Spleen (tissue), 11 donors: ENCODE measurements around the gene FOXK2. TPM values are rescaled to one million over a fixed set of nuclear protein-coding genes. Genes with fewer than 3 reads are reported as not detected.

Experiments used
- DNase-seq: peaks from one replicate; pipeline ENCODE4 v3.0.0-alpha.2; 2020
- H3K27ac ChIP-seq, 8 donors: fragments of 200-600 bp; sonication (generic) in 7 of 8; 1 replicate in 4 of 8; 2 replicates in 4 of 8; pipeline versions ENCODE4 v1.5.0 to v1.8.0; 2016 to 2021; ENCODE audit warnings: inconsistent platforms in 4 of 8, mild to moderate bottlenecking in 4 of 8, moderate library complexity in 1 of 8
- H3K27me3 ChIP-seq, 7 donors: fragments of 200-600 bp; sonication (generic) in 6 of 7; replicated peaks in 1 of 7; 1 replicate in 4 of 7; 2 replicates in 3 of 7; pipeline versions ENCODE4 v1.5.0 to v1.8.0; 2016 to 2021; ENCODE audit warnings: inconsistent platforms in 3 of 7, mild to moderate bottlenecking in 1 of 7
- H3K36me3 ChIP-seq, 6 donors: fragments of 200-600 bp; sonication (generic) in 5 of 6; 1 replicate in 4 of 6; 2 replicates in 2 of 6; pipeline versions ENCODE4 v1.5.0 to v1.8.0; 2016 to 2021; ENCODE audit warnings: inconsistent platforms in 2 of 6
- H3K4me1 ChIP-seq, 6 donors: fragments of 200-600 bp; sonication (generic) in 5 of 6; 1 replicate in 3 of 6; 2 replicates in 3 of 6; pipeline versions ENCODE4 v1.5.0 to v1.8.0; 2016 to 2021; ENCODE audit warnings: inconsistent platforms in 3 of 6
- H3K4me3 ChIP-seq, 8 donors: fragments of 200-600 bp; sonication (generic) in 7 of 8; 1 replicate in 4 of 8; 2 replicates in 4 of 8; pipeline versions ENCODE4 v1.5.0 to v1.8.0; 2016 to 2021; ENCODE audit warnings: inconsistent platforms in 4 of 8, mild to moderate bottlenecking in 4 of 8, moderate library complexity in 2 of 8
- H3K9me3 ChIP-seq, 8 donors: fragments of 200-600 bp; sonication (generic) in 7 of 8; 1 replicate in 4 of 8; 2 replicates in 4 of 8; pipeline versions ENCODE4 v1.5.0 to v1.8.0; 2016 to 2021; ENCODE audit warnings: inconsistent platforms in 4 of 8
- CTCF ChIP-seq, 11 experiments: fragments of 200-600 bp in 7 of 11; fragments of 450-650 bp in 4 of 11; sonication (generic) in 4 of 11; IDR thresholded peaks in 8 of 11; conservative IDR thresholded peaks in 3 of 11; 1 replicate in 7 of 11; 2 replicates in 4 of 11; pipeline versions ENCODE4 v1.4.0 to v1.8.0; 2016 to 2021; ENCODE audit warnings: antibody characterized with exemption in 11 of 11, inconsistent platforms in 4 of 11, mild to moderate bottlenecking in 1 of 11
- POLR2A ChIP-seq, 3 donors: fragments of 450-650 bp; IDR thresholded peaks; one replicate each; pipeline ENCODE4 v1.5.1; 2017; ENCODE audit warnings: antibody characterized with exemption in 3 of 3, mild to moderate bottlenecking in 1 of 3
- POLR2AphosphoS5 ChIP-seq, 3 donors: sonication (generic); formaldehyde crosslinking; IDR thresholded peaks; one replicate each; pipeline ENCODE4 v1.5.1; 2017; ENCODE audit warnings: antibody characterized with exemption in 3 of 3
- WGBS, 5 donors: extraction: QIAGEN DNeasy Blood & Tissue Kit in 3 of 5; methylation state at CpG; one replicate each; pipeline versions ENCODE4 v1.1.5 to v1.1.7; 2013 to 2018; 5-methylcytosine and 5-hydroxymethylcytosine counted together
- intact Hi-C: fragments of 100-400 bp; cut with DNase I; formaldehyde crosslinking; loops from one replicate; pipeline ENCODE4 v1.15.0; 2023; ENCODE audit warnings: low total_unique reads
- polyA plus RNA-seq, 3 donors: library from polyadenylated mRNA; stranded (reverse); fragments of 200-250 nt; gene quantifications; one replicate each; pipeline ENCODE4 v1.2.1, GENCODE V29; 2013
- total RNA-seq, 7 donors: library from RNA; depleted of rRNA in 3 of 7; stranded (reverse); fragments of >200 nt in 3 of 7; fragmentation: NEBNext Ultra II Directional in 4 of 7; extraction: Animal tissue kit (Norgen Biotek cat#: 25700) in 4 of 7; gene quantifications; one replicate each; pipeline versions ENCODE4 v1.1.0 to v1.2.1, GENCODE V29; 2016 to 2021
- donor health status: healthy with polysubstance abuse.
- donor health status: DM: no; HTN: no; CAD: no; lungs with moderate emphysema.
- donor health status: DM: no; HTN: no; CAD: no.
- donor health status: Bipolar disorder and iron deficiency.
- donor health status: healthy.
- donor health status: DM: no; HTN: no; CAD: no.
- donor health status: DM: yes; HTN: yes; CAD: no.

The FOXK2 gene
- total and polyA plus RNA-seq, 10 donors: 10.4 to 55.1 (median 45.2) TPM

DNA sequence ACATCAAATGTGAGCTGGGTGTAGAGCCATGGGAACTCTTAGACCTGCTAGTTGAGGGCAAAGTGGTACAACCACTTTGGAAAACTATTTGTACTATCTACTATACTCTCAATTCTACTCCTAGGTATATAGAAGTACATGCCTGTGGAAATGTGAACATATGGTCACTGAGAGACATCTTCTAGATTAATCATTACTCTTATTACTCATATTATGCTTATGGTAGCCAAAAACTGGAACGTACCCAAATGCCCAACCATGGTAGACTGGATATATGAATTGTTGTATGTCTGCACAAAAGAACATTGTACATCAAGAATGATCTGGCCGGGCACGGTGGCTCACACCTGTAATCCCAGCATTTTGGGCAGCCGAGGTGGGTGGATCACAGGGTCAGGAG, 126.0 kb downstream of the FOXK2 start:
- DNase-seq: no peak
- no peaks in the 10 kb centered on the region for H3K9me3 ChIP-seq
- peaks cover 0 to 43% (median 39%) of the 10 kb centered on the region in 6 donors for H3K36me3 ChIP-seq
- no peak overlapping the region for H3K27ac ChIP-seq
- 89 to 97% (median 95%) methylated on average over 4 of the region's 4 CpGs for WGBS, 5 donors
- peaks cover 19 to 79% (median 32%) of the 10 kb centered on the region in 6 donors for H3K4me1 ChIP-seq
- TF ChIP-seq POLR2AphosphoS5 (IDR thresholded peaks at IDR 0.05): no peak
- TF ChIP-seq CTCF (IDR thresholded peaks at IDR 0.05 in 8 of 11, conservative IDR thresholded peaks at IDR 0.05 in 3 of 11): no peak
- TF ChIP-seq POLR2A (IDR thresholded peaks at IDR 0.05): no peak
- no peaks in the 10 kb centered on the region for H3K27me3 ChIP-seq
- no peak overlapping the region for H3K4me3 ChIP-seq
- intact Hi-C loops: no loop called here

GRCh38 chr17:82647593-82648164, 128.1 kb downstream of the FOXK2 start:
- intact Hi-C loops: no loop called here
- no peaks in the 10 kb centered on the region for H3K9me3 ChIP-seq
- DNase-seq: no peak
- H3K36me3 ChIP-seq: peaks cover 0 to 22% (median 19%) of the 10 kb centered on the region in 6 donors
- 0 to 1% (median 1%) methylated on average over 45 to 54 of the region's 54 CpGs for WGBS, 5 donors
- H3K4me1 ChIP-seq: peaks cover 19 to 60% (median 29%) of the 10 kb centered on the region in 6 donors
- peak overlapping the region; percentile 94 to 100 (median 96) for H3K27ac ChIP-seq
- peak overlapping the region; percentile 73 to 95 (median 91) for H3K4me3 ChIP-seq
- H3K27me3 ChIP-seq: no peaks in the 10 kb centered on the region
- TF ChIP-seq POLR2AphosphoS5 (IDR thresholded peaks at IDR 0.05) (no peak), CTCF (IDR thresholded peaks at IDR 0.05 in 8 of 11, conservative IDR thresholded peaks at IDR 0.05 in 3 of 11) (no peak), POLR2A (IDR thresholded peaks at IDR 0.05) (no peak)

DNA sequence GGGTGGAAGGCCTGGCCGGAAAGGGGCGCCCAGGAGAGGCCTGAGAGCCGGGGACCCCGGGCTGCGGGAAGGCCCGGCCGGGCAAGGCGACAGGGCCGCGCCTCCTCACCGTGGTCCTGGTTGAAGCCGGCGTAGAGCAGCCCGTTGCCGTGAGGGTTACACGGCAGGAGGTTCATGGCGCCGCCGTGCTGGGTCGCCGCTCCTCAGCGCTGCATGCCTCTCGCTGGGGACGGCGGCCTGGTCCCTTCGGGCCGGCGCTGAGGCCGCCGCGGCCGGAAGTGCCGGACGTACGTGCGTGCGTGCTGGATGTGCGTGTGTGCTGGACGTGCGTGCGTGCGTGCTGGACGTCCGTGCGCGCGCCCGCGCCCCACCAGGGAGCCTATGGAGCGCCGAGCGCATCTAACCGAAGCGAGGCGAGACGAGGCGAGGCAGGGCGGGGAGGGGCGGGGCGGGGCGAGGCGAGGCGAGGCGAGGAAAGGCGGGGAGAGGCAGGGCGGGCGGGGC, 128.7 kb downstream of the FOXK2 start, which contains the start of gene WDR45B:
Gene WDR45B (minus strand): TSS at position 280 of the 504 bp plus-strand sequence. CDS start 104 bp downstream, at position 176.
- intact Hi-C loops: no loop called here
- no peaks in the 10 kb centered on the region for H3K9me3 ChIP-seq
- DNase-seq: peak; percentile 98
- H3K27me3 ChIP-seq: no peaks in the 10 kb centered on the region
- peaks cover 0 to 16% (median 15%) of the 10 kb centered on the region in 6 donors for H3K36me3 ChIP-seq
- TF ChIP-seq CTCF (IDR thresholded peaks at IDR 0.05 in 8 of 11, conservative IDR thresholded peaks at IDR 0.05 in 3 of 11) (peak in 1 of 11 experiments; percentile 12), POLR2AphosphoS5 (IDR thresholded peaks at IDR 0.05) (peak; percentile 98 to 99 (median 99)), POLR2A (IDR thresholded peaks at IDR 0.05) (peak; percentile 69 to 91 (median 75))
- 0 to 1% (median 1%) methylated on average over 43 to 65 of the region's 67 CpGs; no CpG with 5 or more reads in 2 of the 5 donors for WGBS, 5 donors
- H3K4me1 ChIP-seq: peaks cover 19 to 55% (median 29%) of the 10 kb centered on the region in 6 donors
- peak within 1 kb of the TSS; percentile 73 to 95 (median 91) for H3K4me3 ChIP-seq
- peak within 1 kb of the TSS; percentile 94 to 100 (median 96) for H3K27ac ChIP-seq

DNA sequence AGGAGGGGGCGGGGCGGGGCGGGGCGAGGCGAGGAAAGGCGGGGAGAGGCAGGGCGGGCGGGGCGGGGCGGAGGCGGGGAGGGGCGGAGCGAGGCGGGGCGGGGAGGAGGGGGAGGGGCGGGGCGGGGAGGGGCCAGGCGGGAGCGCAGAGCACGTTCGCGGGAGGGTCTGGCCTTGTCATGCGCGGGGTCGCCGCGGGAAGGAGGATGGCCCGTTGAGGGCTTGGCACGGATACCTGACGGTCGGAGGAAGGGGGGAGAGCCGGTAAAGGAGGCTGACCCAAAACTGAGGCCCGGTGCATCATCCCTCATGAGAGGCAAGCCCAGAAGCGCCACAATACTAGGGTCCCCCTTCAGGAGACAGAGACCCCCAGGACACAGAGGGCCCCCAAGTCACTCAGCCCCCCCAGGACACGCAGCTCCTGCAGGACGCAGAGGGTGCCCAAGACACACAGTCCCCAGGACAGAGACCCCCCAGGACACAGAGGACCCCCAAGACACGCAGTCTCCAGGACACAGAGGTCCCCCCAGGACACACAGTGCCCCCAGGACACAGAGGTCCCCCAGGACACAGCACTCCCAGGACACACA, 129.3 kb downstream of the FOXK2 start:
- TF ChIP-seq POLR2AphosphoS5 (IDR thresholded peaks at IDR 0.05) (no peak), CTCF (IDR thresholded peaks at IDR 0.05 in 8 of 11, conservative IDR thresholded peaks at IDR 0.05 in 3 of 11) (no peak), POLR2A (IDR thresholded peaks at IDR 0.05) (no peak)
- H3K27me3 ChIP-seq: no peaks in the 10 kb centered on the region
- peak overlapping the region in 4 of 8 donors; percentile 34 to 94 (median 79) for H3K4me3 ChIP-seq
- H3K4me1 ChIP-seq: peaks cover 19 to 49% (median 29%) of the 10 kb centered on the region in 6 donors
- DNase-seq: peak; percentile 93
- peak overlapping the region in 6 of 8 donors; percentile 51 to 100 (median 96) for H3K27ac ChIP-seq
- peaks cover 0 to 10% (median 9%) of the 10 kb centered on the region in 6 donors for H3K36me3 ChIP-seq
- 8 to 23% (median 13%) methylated on average over 8 to 27 of the region's 37 CpGs for WGBS, 5 donors
- intact Hi-C loops: no loop called here
- H3K9me3 ChIP-seq: no peaks in the 10 kb centered on the region
